MM.1S (cell line): ENCODE data around the gene ATAD3A.

Source experiments
- DNase-seq: peaks from one replicate; pipeline ENCODE4 v3.0.0-alpha.2; 2015
- H2AFZ ChIP-seq: fragments of 300-600 bp; sonication (generic); 2 replicates; pipeline ENCODE4 v1.6.0; 2016; ENCODE audit warnings: antibody characterized with exemption, low read length
- H3F3A ChIP-seq: fragments of 300-600 bp; sonication (generic); 2 replicates; pipeline ENCODE4 v1.6.1; 2016; ENCODE audit warnings: mild to moderate bottlenecking, antibody characterized with exemption, low read length, moderate library complexity, mixed read lengths; ENCODE audit not compliant: insufficient read depth
- H3K27ac ChIP-seq: fragments of 300-600 bp; sonication (generic); 2 replicates; pipeline ENCODE4 v1.5.1; 2016; ENCODE audit warnings: mild to moderate bottlenecking, low read length
- H3K27me3 ChIP-seq: fragments of 300-600 bp; sonication (generic); replicated peaks from 2 replicates; pipeline ENCODE4 v1.6.0; 2016; ENCODE audit warnings: low read length; ENCODE audit not compliant: insufficient read depth
- H3K36me3 ChIP-seq: fragments of 300-600 bp; sonication (generic); replicated peaks from 2 replicates; pipeline ENCODE4 v1.6.1; 2016; ENCODE audit warnings: mild to moderate bottlenecking, low read length, mixed read lengths; ENCODE audit not compliant: insufficient read depth
- H3K4me1 ChIP-seq: fragments of 300-600 bp; sonication (generic); 2 replicates; pipeline ENCODE4 v1.6.1; 2016; ENCODE audit warnings: low read length, mixed read lengths
- H3K4me2 ChIP-seq: fragments of 300-600 bp; sonication (generic); 2 replicates; pipeline ENCODE4 v1.6.0; 2016; ENCODE audit warnings: low read depth, low read length
- H3K4me3 ChIP-seq: fragments of 300-600 bp; sonication (generic); 2 replicates; pipeline ENCODE4 v1.5.1; 2016; ENCODE audit warnings: low read length, mixed read lengths
- H3K79me2 ChIP-seq: fragments of 300-600 bp; sonication (generic); 2 replicates; pipeline ENCODE4 v1.6.1; 2016; ENCODE audit warnings: mixed run types, low read length, mixed read lengths
- H3K9ac ChIP-seq: fragments of 300-600 bp; sonication (generic); 2 replicates; pipeline ENCODE4 v1.6.1; 2016; ENCODE audit warnings: low read length, mixed read lengths
- H3K9me2 ChIP-seq: fragments of 300-600 bp; sonication (generic); replicated peaks from 2 replicates; pipeline ENCODE4 v1.6.1; 2016; ENCODE audit warnings: mild to moderate bottlenecking, low read length, mixed read lengths; ENCODE audit not compliant: insufficient read depth
- H3K9me3 ChIP-seq: fragments of 300-600 bp; sonication (generic); replicated peaks from 2 replicates; pipeline ENCODE4 v1.6.1; 2016; ENCODE audit warnings: mild to moderate bottlenecking, low read length, mixed read lengths; ENCODE audit not compliant: insufficient read depth
- H4K20me1 ChIP-seq: fragments of 300-600 bp; sonication (generic); 2 replicates; pipeline ENCODE4 v1.6.1; 2016; ENCODE audit warnings: mild to moderate bottlenecking, low read length, moderate library complexity, mixed read lengths; ENCODE audit not compliant: insufficient read depth
- CTCF ChIP-seq: fragments of 300-600 bp; sonication (generic); IDR thresholded peaks from 2 replicates; pipeline ENCODE4 v1.5.1; 2016; ENCODE audit warnings: antibody characterized with exemption, low read length, mixed read lengths
- EZH2 ChIP-seq: fragments of 300-600 bp; sonication (generic); optimal IDR thresholded peaks from 2 replicates; pipeline ENCODE3; 2017; ENCODE audit warnings: low read depth, mild to moderate bottlenecking, antibody characterized with exemption, low read length, mixed read lengths
- EZH2phosphoT487 ChIP-seq: fragments of 300-600 bp; sonication (generic); IDR thresholded peaks from 2 replicates; pipeline ENCODE4 v1.6.1; 2018; ENCODE audit warnings: antibody characterized with exemption, low read length

Gene ATAD3A

GRCh38 chr1:1539310-1540089, 27.5 kb downstream of the ATAD3A start:
- Histone ChIP-seq H3K27ac (no peak overlapping the region), H3K4me2 (no peak overlapping the region), H3K4me3 (no peak overlapping the region), H3F3A (no peaks in the 10 kb centered on the region), H3K9me3 (no peaks in the 10 kb centered on the region), H3K9me2 (no peaks in the 10 kb centered on the region), H4K20me1 (no peaks in the 10 kb centered on the region), H3K4me1 (no peaks in the 10 kb centered on the region), H3K9ac (no peak overlapping the region), H3K27me3 (no peaks in the 10 kb centered on the region), H3K36me3 (no peaks in the 10 kb centered on the region), H3K79me2 (no peaks in the 10 kb centered on the region), H2AFZ (no peak overlapping the region)
- no peak for DNase-seq
- no peak for TF ChIP-seq EZH2phosphoT487
- no peak for TF ChIP-seq CTCF
- TF ChIP-seq EZH2 = no peak

- no peak for DNase-seq
- H3K27ac ChIP-seq = no peak within 1 kb of the TSS
- H3K4me3 ChIP-seq = no peak within 1 kb of the TSS
- H4K20me1 ChIP-seq = no peaks in the 10 kb centered on the region
- no peaks in the 10 kb centered on the region for H3K4me1 ChIP-seq
- no peaks in the 10 kb centered on the region for H3K36me3 ChIP-seq
- H3K9ac ChIP-seq = no peak within 1 kb of the TSS
- H3K27me3 ChIP-seq = no peaks in the 10 kb centered on the region
- no peaks in the 10 kb centered on the region for H3K79me2 ChIP-seq
- TF ChIP-seq CTCF (no peak), EZH2 (no peak), EZH2phosphoT487 (no peak)
- no peaks in the 10 kb centered on the region for H3F3A ChIP-seq
- no peak within 1 kb of the TSS for H2AFZ ChIP-seq
- no peak within 1 kb of the TSS for H3K4me2 ChIP-seq
- no peaks in the 10 kb centered on the region for H3K9me3 ChIP-seq
- no peaks in the 10 kb centered on the region for H3K9me2 ChIP-seq
Measured at GRCh38 chr1:1540090-1540817, 28.3 kb downstream of the ATAD3A start, which contains the start of gene TMEM240. TSS of gene TMEM240 (minus strand) at chr1:1540624. CDS start at chr1:1540346, 278 bp downstream.

- no peak overlapping the region for H3K4me2 ChIP-seq
Measured at GRCh38 chr1:1540818-1541628, 29.1 kb downstream of the ATAD3A start.

More at GRCh38 chr1:1540818-1541628, 29.1 kb downstream of the ATAD3A start:
- H3K36me3 ChIP-seq = no peaks in the 10 kb centered on the region
- no peak overlapping the region for H3K27ac ChIP-seq
- H3K4me3 ChIP-seq = no peak overlapping the region
- no peaks in the 10 kb centered on the region for H3F3A ChIP-seq
- H3K27me3 ChIP-seq = no peaks in the 10 kb centered on the region
- no peaks in the 10 kb centered on the region for H3K4me1 ChIP-seq
- H2AFZ ChIP-seq = no peak overlapping the region
- no peak for DNase-seq
- TF ChIP-seq CTCF = no peak
- TF ChIP-seq EZH2phosphoT487 = no peak
- no peak for TF ChIP-seq EZH2
- H3K9me3 ChIP-seq = no peaks in the 10 kb centered on the region
- H3K9me2 ChIP-seq = no peaks in the 10 kb centered on the region
- H4K20me1 ChIP-seq = no peaks in the 10 kb centered on the region
- H3K79me2 ChIP-seq = no peaks in the 10 kb centered on the region
- H3K9ac ChIP-seq = no peak overlapping the region
